COR-L47 (cell line): ENCODE data around the gene PAX2.

ENCODE experiments used
- DNase-seq: peaks from one replicate; lab custom pipeline; 2025; lab: John Stamatoyannopoulos, UW

PAX2 gene

GRCh38 chr10:100858261-100858660 is 112.9 kb downstream of the PAX2 start:
- no peak for DNase-seq

GRCh38 chr10:100858747-100859483 is 113.5 kb downstream of the PAX2 start:
- DNase-seq = no peak

- no peak for DNase-seq
Observed at GRCh38 chr10:100859484-100859763, 114.0 kb downstream of the PAX2 start.

GRCh38 chr10:100863433-100863832 is 118.1 kb downstream of the PAX2 start:
- DNase-seq = no peak

GRCh38 chr10:100864036-100864885 is 118.9 kb downstream of the PAX2 start:
- DNase-seq = no peak

- no peak for DNase-seq
Observed at GRCh38 chr10:100864978-100865377, 119.6 kb downstream of the PAX2 start.

GRCh38 chr10:100866010-100866409 is 120.6 kb downstream of the PAX2 start:
- DNase-seq = no peak

- DNase-seq = no peak
Observed at GRCh38 chr10:100866575-100867098, 121.3 kb downstream of the PAX2 start.

GRCh38 chr10:100867261-100867963 is 122.0 kb downstream of the PAX2 start:
- no peak for DNase-seq

- DNase-seq = no peak
Observed at GRCh38 chr10:100868382-100868781, 123.0 kb downstream of the PAX2 start.

GRCh38 chr10:100869399-100869798 is 124.0 kb downstream of the PAX2 start:
- no peak for DNase-seq

GRCh38 chr10:100872034-100872791 is 126.8 kb downstream of the PAX2 start:
- peak; percentile 10 for DNase-seq

GRCh38 chr10:100873146-100873826 is 127.9 kb downstream of the PAX2 start:
- no peak for DNase-seq

GRCh38 chr10:100873827-100874326 is 128.5 kb downstream of the PAX2 start:
- no peak for DNase-seq

- DNase-seq = no peak
Observed at GRCh38 chr10:100874702-100875483, 129.5 kb downstream of the PAX2 start.

- DNase-seq = no peak
Observed at GRCh38 chr10:100875484-100876166, 130.2 kb downstream of the PAX2 start.

GRCh38 chr10:100876585-100877460 is 131.4 kb downstream of the PAX2 start:
- no peak for DNase-seq

GRCh38 chr10:100877461-100877850 is 132.1 kb downstream of the PAX2 start:
- DNase-seq = no peak
